Measurements from ENCODE around the gene NRF1.

DNA sequence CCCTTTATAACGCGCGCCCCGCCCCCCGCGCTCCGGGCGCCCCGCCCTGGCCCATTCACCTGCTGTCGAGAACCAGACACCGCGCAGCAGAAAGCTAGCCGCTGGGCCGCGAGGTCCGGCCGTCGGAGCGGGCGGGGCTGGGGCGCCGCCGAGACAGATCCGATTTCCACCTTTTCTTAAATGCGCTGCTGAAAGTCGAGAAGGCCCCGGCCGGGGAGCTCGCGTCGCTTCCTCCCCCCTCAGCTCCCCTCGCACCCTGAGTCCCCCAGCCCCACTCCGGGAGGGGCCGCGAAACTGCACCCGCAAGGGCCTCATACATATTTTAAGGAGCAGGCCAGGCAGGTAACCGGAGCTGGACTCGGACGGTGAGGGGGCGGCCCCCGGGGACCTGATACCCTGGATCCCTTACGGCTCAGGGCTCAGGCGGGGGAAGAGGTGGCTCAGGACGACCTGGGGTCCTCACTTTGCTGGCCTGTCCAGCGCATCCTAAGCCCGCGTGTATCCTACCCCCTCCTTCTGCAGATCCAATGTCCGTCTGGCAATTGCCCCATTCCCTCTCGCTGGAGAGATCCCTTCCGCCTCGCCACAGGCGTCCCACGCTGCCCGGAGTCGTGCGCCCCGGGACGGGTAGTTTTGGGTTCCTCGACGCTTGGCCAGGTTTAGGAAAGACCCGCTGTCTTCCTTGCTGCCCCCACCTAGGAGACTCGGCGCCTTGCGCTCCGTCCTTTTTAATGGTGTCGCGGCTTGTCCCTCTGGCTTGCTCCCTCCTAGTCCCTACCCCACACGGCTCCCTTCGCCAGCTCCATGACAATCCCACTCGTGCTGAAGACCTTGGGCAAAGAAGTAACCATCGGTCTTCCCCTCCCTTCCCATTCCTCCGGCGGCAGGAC lies 170.7 kb downstream of the NRF1 start:
- TF ChIP-seq, protein P1, sequence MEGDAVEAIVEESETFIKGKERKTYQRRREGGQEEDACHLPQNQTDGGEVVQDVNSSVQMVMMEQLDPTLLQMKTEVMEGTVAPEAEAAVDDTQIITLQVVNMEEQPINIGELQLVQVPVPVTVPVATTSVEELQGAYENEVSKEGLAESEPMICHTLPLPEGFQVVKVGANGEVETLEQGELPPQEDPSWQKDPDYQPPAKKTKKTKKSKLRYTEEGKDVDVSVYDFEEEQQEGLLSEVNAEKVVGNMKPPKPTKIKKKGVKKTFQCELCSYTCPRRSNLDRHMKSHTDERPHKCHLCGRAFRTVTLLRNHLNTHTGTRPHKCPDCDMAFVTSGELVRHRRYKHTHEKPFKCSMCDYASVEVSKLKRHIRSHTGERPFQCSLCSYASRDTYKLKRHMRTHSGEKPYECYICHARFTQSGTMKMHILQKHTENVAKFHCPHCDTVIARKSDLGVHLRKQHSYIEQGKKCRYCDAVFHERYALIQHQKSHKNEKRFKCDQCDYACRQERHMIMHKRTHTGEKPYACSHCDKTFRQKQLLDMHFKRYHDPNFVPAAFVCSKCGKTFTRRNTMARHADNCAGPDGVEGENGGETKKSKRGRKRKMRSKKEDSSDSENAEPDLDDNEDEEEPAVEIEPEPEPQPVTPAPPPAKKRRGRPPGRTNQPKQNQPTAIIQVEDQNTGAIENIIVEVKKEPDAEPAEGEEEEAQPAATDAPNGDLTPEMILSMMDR (IDR thresholded peaks at IDR 0.05; ENCODE audit: low read length), result no peak
- TF ChIP-seq EZH2phosphoT487 (IDR thresholded peaks at IDR 0.05; ENCODE audit: low read length) (no peak; the same call in 1 of the 2 replicates), EZH2 (optimal IDR thresholded peaks at IDR 0.05; ENCODE audit: low read depth, low read length) (no peak)
